Measurements from ENCODE around the gene LTC4S. TPM values are rescaled to one million over a fixed set of nuclear protein-coding genes. Genes with fewer than 3 reads are reported as not detected.

The LTC4S gene
- total and polyA plus RNA-seq, 9 of the 15 experiments (the other 6 are each of a cell fraction or from before 2014, with no cell fraction given) = 0.17 to 0.77 (median 0.75) TPM; not detected in 6

DNA sequence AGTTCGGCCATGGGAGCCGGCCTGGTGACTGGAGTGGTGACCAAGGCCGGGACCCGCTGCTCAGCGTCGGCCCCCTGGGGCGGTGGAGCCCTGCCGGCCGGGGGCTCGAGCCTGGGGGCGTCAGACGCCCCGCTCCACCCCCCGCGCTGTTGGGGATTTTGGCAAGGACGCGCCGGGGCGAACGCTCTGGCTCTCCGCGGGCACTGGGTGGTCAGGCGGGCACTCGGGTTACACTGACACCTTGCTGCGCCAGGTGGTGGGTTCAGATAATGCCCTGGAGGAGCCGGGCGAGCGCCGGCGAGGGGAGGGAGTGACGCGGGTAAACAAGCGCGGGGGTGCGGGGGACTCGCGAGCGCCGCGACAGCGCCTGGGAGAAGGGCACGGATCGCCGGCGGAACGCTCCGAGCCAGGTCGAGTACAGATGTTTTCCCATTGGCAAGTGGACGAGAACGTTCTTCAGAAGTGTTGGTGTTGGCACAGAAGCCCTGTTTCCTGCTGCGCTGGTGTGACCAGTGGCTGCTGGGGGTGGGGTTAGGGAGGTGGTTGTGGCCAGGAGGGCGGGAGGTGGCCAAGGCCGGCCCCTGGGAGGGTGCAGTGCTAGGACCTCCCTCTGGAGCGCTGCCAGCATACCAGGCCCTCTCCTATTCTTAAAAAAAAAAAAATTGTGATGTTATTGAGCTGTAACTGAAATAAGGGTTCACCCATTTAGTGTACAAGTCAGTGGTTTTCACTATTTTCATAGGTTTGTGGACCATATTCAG, 27.7 kb downstream of the LTC4S start:
- DNase-seq (ENCODE audit: extremely low read depth in 1 of 4, low spot score in 3 of 4) (peak; percentile 81 to 95 (median 88)), ATAC-seq (peak; percentile 79), FAIRE-seq (peak; percentile 75)
- 1% methylated on average over 53 of the region's 54 CpGs for WGBS (ENCODE audit: insufficient coverage, low coverage, missing lambda C conversion rate)
- Histone ChIP-seq H3K9me3 (replicated peaks; ENCODE audit: control insufficient read depth, insufficient read depth, low read depth, low read length) (no peaks in the 10 kb centered on the region), H3K27ac (ENCODE audit: extremely low read depth, low read depth, low read length) (peak overlapping the region; percentile 98), H3K27me3 (ENCODE audit: control insufficient read depth in 2 of 2, insufficient read depth in 2 of 2, low read length in 2 of 2) (no peaks in the 10 kb centered on the region), H3K4me1 (replicated peaks in 1 of 2; ENCODE audit: control insufficient read depth in 2 of 2, insufficient read depth in 2 of 2, low read length in 2 of 2) (peaks cover 37 to 75% of the 10 kb centered on the region in 2 experiments), H3K9me1 (ENCODE audit: control insufficient read depth, insufficient read depth, low read length) (peaks cover 12% of the 10 kb centered on the region), H3K9ac (ENCODE audit: insufficient read depth in 1 of 2, low read depth in 2 of 2, low read length in 2 of 2) (peak overlapping the region; percentile 96 to 97), H3K4me3 (peak overlapping the region; percentile 100), H3K79me2 (ENCODE audit: control insufficient read depth, insufficient read depth, low read length) (peaks cover 68% of the 10 kb centered on the region), H3K4me2 (ENCODE audit: insufficient read depth, low read length) (peak overlapping the region; percentile 87), H3K36me3 (ENCODE audit: control insufficient read depth, insufficient read depth, low read length) (peaks cover 51% of the 10 kb centered on the region; the same call in 2 of the 3 replicates), H4K20me1 (replicated peaks; ENCODE audit: control insufficient read depth, insufficient read depth, low read length) (peaks cover 30% of the 10 kb centered on the region), H2AFZ (ENCODE audit: low read depth, low read length) (peak overlapping the region; percentile 46)
- intact Hi-C loops (cut with micrococcal nuclease) (loop anchor here (1.0 to 5.0 kb wide), 3 partner anchors 36 to 199 kb away; partner anchors contain the start of genes HNRNPH1 and MRNIP), in situ Hi-C loops (cut with MboI) (no loop called here)
- BruUV-seq (replicated peaks) = no TSS peak
- ChIA-PET POLR2A (interaction anchor here (0.6 to 3.5 kb wide), 12 partner anchors 9 to 89 kb away, joined by 3 to 30 read pairs (median 4); partner anchors contain the start of gene MAML1), CTCF (ENCODE audit: low intra/inter-chr PET ratio) (interaction anchor here (0.7 kb wide), 2 partner anchors 59 to 183 kb away, joined by 3 to 5 read pairs; no protein-coding TSS in a partner anchor)
- peak; percentile 57 for TF ChIP-seq TAF1 (IDR thresholded peaks at IDR 0.05; ENCODE audit: control insufficient read depth, extremely low read depth, insufficient read depth, low read length, severe bottlenecking)
- TF ChIP-seq, protein P1, sequence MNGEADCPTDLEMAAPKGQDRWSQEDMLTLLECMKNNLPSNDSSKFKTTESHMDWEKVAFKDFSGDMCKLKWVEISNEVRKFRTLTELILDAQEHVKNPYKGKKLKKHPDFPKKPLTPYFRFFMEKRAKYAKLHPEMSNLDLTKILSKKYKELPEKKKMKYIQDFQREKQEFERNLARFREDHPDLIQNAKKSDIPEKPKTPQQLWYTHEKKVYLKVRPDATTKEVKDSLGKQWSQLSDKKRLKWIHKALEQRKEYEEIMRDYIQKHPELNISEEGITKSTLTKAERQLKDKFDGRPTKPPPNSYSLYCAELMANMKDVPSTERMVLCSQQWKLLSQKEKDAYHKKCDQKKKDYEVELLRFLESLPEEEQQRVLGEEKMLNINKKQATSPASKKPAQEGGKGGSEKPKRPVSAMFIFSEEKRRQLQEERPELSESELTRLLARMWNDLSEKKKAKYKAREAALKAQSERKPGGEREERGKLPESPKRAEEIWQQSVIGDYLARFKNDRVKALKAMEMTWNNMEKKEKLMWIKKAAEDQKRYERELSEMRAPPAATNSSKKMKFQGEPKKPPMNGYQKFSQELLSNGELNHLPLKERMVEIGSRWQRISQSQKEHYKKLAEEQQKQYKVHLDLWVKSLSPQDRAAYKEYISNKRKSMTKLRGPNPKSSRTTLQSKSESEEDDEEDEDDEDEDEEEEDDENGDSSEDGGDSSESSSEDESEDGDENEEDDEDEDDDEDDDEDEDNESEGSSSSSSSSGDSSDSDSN (IDR thresholded peaks at IDR 0.05; ENCODE audit: borderline replicate concordance in 1 of 2, low read depth in 2 of 2, low read length in 2 of 2) = peak in 1 of 2 experiments; percentile 19; a peak in 1 of 4 replicates
- TF ChIP-seq, protein P2, sequence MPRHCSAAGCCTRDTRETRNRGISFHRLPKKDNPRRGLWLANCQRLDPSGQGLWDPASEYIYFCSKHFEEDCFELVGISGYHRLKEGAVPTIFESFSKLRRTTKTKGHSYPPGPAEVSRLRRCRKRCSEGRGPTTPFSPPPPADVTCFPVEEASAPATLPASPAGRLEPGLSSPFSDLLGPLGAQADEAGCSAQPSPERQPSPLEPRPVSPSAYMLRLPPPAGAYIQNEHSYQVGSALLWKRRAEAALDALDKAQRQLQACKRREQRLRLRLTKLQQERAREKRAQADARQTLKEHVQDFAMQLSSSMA (CRISPR knock-in tag; IDR thresholded peaks at IDR 0.05) = peak; percentile 89
- TF ChIP-seq ZSCAN29 (IDR thresholded peaks at IDR 0.05) = no peak
- peak; percentile 87 for TF ChIP-seq RBFOX2 (IDR thresholded peaks at IDR 0.05; ENCODE audit: low read depth, low read length)
- peak; percentile 95 for TF ChIP-seq FOXK2 (conservative IDR thresholded peaks at IDR 0.05 in 1 of 2, IDR thresholded peaks at IDR 0.05 in 1 of 2; ENCODE audit: low read depth in 2 of 2)
- TF ChIP-seq, protein P3, sequence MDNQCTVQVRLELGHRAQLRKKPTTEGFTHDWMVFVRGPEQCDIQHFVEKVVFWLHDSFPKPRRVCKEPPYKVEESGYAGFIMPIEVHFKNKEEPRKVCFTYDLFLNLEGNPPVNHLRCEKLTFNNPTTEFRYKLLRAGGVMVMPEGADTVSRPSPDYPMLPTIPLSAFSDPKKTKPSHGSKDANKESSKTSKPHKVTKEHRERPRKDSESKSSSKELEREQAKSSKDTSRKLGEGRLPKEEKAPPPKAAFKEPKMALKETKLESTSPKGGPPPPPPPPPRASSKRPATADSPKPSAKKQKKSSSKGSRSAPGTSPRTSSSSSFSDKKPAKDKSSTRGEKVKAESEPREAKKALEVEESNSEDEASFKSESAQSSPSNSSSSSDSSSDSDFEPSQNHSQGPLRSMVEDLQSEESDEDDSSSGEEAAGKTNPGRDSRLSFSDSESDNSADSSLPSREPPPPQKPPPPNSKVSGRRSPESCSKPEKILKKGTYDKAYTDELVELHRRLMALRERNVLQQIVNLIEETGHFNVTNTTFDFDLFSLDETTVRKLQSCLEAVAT (IDR thresholded peaks at IDR 0.05) = peak; percentile 4 to 69; a peak in 2 of 4 replicates
- TF ChIP-seq, protein P4, sequence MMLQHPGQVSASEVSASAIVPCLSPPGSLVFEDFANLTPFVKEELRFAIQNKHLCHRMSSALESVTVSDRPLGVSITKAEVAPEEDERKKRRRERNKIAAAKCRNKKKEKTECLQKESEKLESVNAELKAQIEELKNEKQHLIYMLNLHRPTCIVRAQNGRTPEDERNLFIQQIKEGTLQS (IDR thresholded peaks at IDR 0.05) = no peak
- TF ChIP-seq, protein P4 (CRISPR knock-in tag; conservative IDR thresholded peaks at IDR 0.05) = peak; percentile 44; the same call in 1 of the 2 replicates
- TF ChIP-seq, protein P5, sequence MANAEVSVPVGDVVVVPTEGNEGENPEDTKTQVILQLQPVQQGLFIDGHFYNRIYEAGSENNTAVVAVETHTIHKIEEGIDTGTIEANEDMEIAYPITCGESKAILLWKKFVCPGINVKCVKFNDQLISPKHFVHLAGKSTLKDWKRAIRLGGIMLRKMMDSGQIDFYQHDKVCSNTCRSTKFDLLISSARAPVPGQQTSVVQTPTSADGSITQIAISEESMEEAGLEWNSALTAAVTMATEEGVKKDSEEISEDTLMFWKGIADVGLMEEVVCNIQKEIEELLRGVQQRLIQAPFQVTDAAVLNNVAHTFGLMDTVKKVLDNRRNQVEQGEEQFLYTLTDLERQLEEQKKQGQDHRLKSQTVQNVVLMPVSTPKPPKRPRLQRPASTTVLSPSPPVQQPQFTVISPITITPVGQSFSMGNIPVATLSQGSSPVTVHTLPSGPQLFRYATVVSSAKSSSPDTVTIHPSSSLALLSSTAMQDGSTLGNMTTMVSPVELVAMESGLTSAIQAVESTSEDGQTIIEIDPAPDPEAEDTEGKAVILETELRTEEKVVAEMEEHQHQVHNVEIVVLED (CRISPR knock-in tag; IDR thresholded peaks at IDR 0.05) = no peak
- TF ChIP-seq TBL1XR1 (IDR thresholded peaks at IDR 0.05; ENCODE audit: low read length in 2 of 2) = peak in 1 of 2 experiments; percentile 33; a peak in 1 of 4 replicates

Measured in K562 (cell line).